Measurements from ENCODE around the gene ARHGEF33.

GRCh38 chr2:39008665-39009064 is 119.0 kb downstream of the ARHGEF33 start:
- TF ChIP-seq CTCF (IDR thresholded peaks at IDR 0.05) (no peak), SIN3A (IDR thresholded peaks at IDR 0.05; ENCODE audit: borderline replicate concordance, low read depth, low read length) (no peak), EZH2phosphoT487 (IDR thresholded peaks at IDR 0.05; ENCODE audit: borderline replicate concordance, low read depth) (no peak), MXI1 (IDR thresholded peaks at IDR 0.05; ENCODE audit: low read depth, low read length) (no peak), ZBTB33 (IDR thresholded peaks at IDR 0.05; ENCODE audit: borderline replicate concordance, low read depth) (no peak), POLR2AphosphoS5 (IDR thresholded peaks at IDR 0.05; ENCODE audit: low read depth, low read length) (no peak), RXRA (IDR thresholded peaks at IDR 0.05; ENCODE audit: borderline replicate concordance, low read depth) (no peak), TAF1 (IDR thresholded peaks at IDR 0.05; ENCODE audit: borderline replicate concordance, low read depth, low read length) (no peak), RAD21 (IDR thresholded peaks at IDR 0.05; ENCODE audit: low read length) (no peak), USF2 (IDR thresholded peaks at IDR 0.05; ENCODE audit: borderline replicate concordance, low read depth, low read length) (no peak), GABPA (IDR thresholded peaks at IDR 0.05; ENCODE audit: low read depth) (no peak), SMC3 (IDR thresholded peaks at IDR 0.05; ENCODE audit: low read depth, low read length) (no peak), NFIC (IDR thresholded peaks at IDR 0.05; ENCODE audit: borderline replicate concordance) (no peak)

Measured in SK-N-SH (cell line).